CD4-positive, alpha-beta T cell (primary cell): ENCODE results near the gene ZFP90. TPM values are rescaled to one million over a fixed set of nuclear protein-coding genes. Genes with fewer than 3 reads are reported as not detected.
"Not testable (repeated sequence)": the region's sequence is repeated elsewhere in the genome, so short reads cannot be mapped to it uniquely, and the experiment has no call there.

Experiments used
- ATAC-seq: fragments of 200-7000 bp; cut with Tn5 transposase; one replicate; pipeline ENCODE4 v1.10.0; 2022; ENCODE audit warnings: mild to moderate bottlenecking; ENCODE audit not compliant: poor library complexity
- CTCF ChIA-PET: fragments of 350-600 bp; sonication (Branson Sonifier 250); formaldehyde crosslinking; loops from one replicate; lab custom pipeline; 2021; ENCODE audit warnings: antibody characterized with exemption, inconsistent platforms; lab: Charles Lee
- POLR2A ChIA-PET: fragments of 350-600 bp; sonication (Branson Sonifier 250); formaldehyde crosslinking; loops from one replicate; lab custom pipeline; 2021; ENCODE audit warnings: antibody characterized with exemption, inconsistent platforms; lab: Charles Lee
- DNase-seq, 14 experiments: peaks; one replicate each; pipeline ENCODE4 v3.0.0-alpha.2; 2013 to 2020; ENCODE audit warnings: mixed read lengths in 2 of 14
- H3K27ac ChIP-seq, 2 donors: one replicate each; pipeline versions ENCODE4 v1.5.1 to v1.7.0; 2013; ENCODE audit warnings: low read length in 2 of 2, low read depth in 1 of 2, mild to moderate bottlenecking in 1 of 2
- H3K27me3 ChIP-seq, 2 experiments: 1 replicate in 1 of 2; 2 replicates in 1 of 2; pipeline versions ENCODE4 v1.6.1 to v1.7.0; 2013; ENCODE audit warnings: low read length in 2 of 2, control low read depth in 1 of 2, mild to moderate bottlenecking in 1 of 2, moderate library complexity in 1 of 2; ENCODE audit not compliant: insufficient read depth in 2 of 2, control insufficient read depth in 1 of 2
- H3K36me3 ChIP-seq: one replicate; pipeline ENCODE4 v1.6.1; 2013; ENCODE audit warnings: low read length, control low read depth; ENCODE audit not compliant: insufficient read depth
- H3K4me1 ChIP-seq: one replicate; pipeline ENCODE4 v1.6.1; 2013; ENCODE audit warnings: low read length, control low read depth; ENCODE audit not compliant: insufficient read depth
- H3K4me3 ChIP-seq: one replicate; pipeline ENCODE4 v1.5.1; 2013; ENCODE audit warnings: mild to moderate bottlenecking, low read length, moderate library complexity
- H3K9me3 ChIP-seq, 2 experiments: 1 replicate in 1 of 2; 2 replicates in 1 of 2; pipeline versions ENCODE4 v1.6.1 to v1.7.0; 2013; ENCODE audit warnings: low read length in 2 of 2, mild to moderate bottlenecking in 2 of 2, control low read depth in 1 of 2, moderate library complexity in 1 of 2; ENCODE audit not compliant: control insufficient read depth in 1 of 2, insufficient read depth in 1 of 2
- H3K27ac Mint-ChIP-seq: one replicate; pipeline ENCODE4 v1.8.0; 2020; ENCODE audit warnings: mixed read lengths
- H3K27me3 Mint-ChIP-seq: one replicate; pipeline ENCODE4 v1.8.0; 2021; ENCODE audit warnings: mixed read lengths
- H3K36me3 Mint-ChIP-seq: one replicate; pipeline ENCODE4 v1.8.0; 2021; ENCODE audit warnings: low read depth, mixed read lengths
- H3K4me1 Mint-ChIP-seq: one replicate; pipeline ENCODE4 v1.8.0; 2021; ENCODE audit warnings: low read depth, mixed read lengths
- H3K4me3 Mint-ChIP-seq: one replicate; pipeline ENCODE4 v1.8.0; 2020; ENCODE audit warnings: mild to moderate bottlenecking, mixed read lengths
- H3K9me3 Mint-ChIP-seq: one replicate; pipeline ENCODE4 v1.8.0; 2020; ENCODE audit warnings: mixed read lengths
- intact Hi-C, 2 experiments: fragments of 100-400 bp; cut with DNase I in 1 of 2; cut with micrococcal nuclease in 1 of 2; formaldehyde crosslinking; loops; one replicate each; pipeline versions ENCODE4 v1.15.1 to v1.9.0; 2023 to 2025; cut with DNase I, micrococcal nuclease
- total RNA-seq, 174 experiments: library from RNA in 2 of 174; stranded (reverse) in 2 of 174; gene quantifications; one replicate each; pipeline ENCODE4 v1.2.3 and lab custom pipeline; 2021 to 2026
- TF ChIP-seq, protein P1 (sequence below): fragments of 200-600 bp; IDR thresholded peaks from one replicate; pipeline ENCODE4 v1.8.0; 2022; ENCODE audit warnings: antibody characterized with exemption, mild to moderate bottlenecking

The ZFP90 gene
- total RNA-seq, 2 experiments from 2014 or later: 23.3 to 24.3 TPM

DNA sequence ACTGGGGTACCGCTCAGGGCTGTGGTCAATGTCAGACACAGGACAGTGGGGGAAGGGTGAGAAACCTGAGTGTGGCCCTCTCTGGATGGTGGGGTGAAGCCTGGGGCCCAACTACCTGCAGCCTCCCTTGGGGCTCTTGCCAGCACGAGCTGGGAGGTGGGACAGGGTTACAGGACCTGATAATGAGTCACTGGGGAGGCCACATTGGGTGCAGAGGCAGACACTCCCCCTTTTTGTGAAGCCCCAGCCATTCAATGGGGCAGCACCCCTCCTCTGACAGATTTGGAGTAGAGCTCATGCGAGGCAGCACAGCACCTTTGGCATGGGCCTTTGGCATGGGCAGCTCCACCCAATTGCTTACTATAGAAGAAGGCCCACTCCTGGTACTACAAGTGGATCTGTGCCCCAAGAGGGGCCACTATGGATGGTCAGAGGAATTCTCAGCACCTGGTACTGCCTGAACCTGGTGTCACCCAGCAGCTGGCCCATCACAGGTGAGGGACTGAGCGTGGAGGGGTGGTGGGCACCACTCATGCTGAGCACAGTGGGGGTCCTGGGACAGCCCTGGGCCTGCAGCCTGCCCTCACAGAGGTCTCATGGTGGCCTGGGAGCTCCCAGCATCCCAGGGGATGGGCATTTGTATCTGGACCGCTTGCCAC is 45.5 kb upstream of the ZFP90 start:
- TF ChIP-seq, protein P1, sequence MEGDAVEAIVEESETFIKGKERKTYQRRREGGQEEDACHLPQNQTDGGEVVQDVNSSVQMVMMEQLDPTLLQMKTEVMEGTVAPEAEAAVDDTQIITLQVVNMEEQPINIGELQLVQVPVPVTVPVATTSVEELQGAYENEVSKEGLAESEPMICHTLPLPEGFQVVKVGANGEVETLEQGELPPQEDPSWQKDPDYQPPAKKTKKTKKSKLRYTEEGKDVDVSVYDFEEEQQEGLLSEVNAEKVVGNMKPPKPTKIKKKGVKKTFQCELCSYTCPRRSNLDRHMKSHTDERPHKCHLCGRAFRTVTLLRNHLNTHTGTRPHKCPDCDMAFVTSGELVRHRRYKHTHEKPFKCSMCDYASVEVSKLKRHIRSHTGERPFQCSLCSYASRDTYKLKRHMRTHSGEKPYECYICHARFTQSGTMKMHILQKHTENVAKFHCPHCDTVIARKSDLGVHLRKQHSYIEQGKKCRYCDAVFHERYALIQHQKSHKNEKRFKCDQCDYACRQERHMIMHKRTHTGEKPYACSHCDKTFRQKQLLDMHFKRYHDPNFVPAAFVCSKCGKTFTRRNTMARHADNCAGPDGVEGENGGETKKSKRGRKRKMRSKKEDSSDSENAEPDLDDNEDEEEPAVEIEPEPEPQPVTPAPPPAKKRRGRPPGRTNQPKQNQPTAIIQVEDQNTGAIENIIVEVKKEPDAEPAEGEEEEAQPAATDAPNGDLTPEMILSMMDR: no peak
- CTCF ChIA-PET: no interaction called here
- no peak for DNase-seq

GRCh38 chr16:68494261-68494660 is 44.8 kb upstream of the ZFP90 start:
- H3K27me3 Mint-ChIP-seq, H3K27ac ChIP-seq, intact Hi-C loops, H3K36me3 ChIP-seq, DNase-seq, CTCF ChIA-PET, POLR2A ChIA-PET, H3K27me3 ChIP-seq, H3K9me3 Mint-ChIP-seq, ATAC-seq, H3K4me1 ChIP-seq, H3K27ac Mint-ChIP-seq, H3K36me3 Mint-ChIP-seq, H3K4me3 ChIP-seq, H3K4me3 Mint-ChIP-seq, H3K4me1 Mint-ChIP-seq: not testable (repeated sequence)
- peaks cover 0 to 11% of the 10 kb centered on the region in 2 experiments for H3K9me3 ChIP-seq

More for the DNA sequence above, 45.5 kb upstream of the ZFP90 start:
- ATAC-seq: no peak
- Histone ChIP-seq H3K27ac (no peak overlapping the region), H3K4me3 (no peak overlapping the region), H3K36me3 (no peaks in the 10 kb centered on the region), H3K27me3 (no peaks in the 10 kb centered on the region), H3K4me1 (no peaks in the 10 kb centered on the region), H3K9me3 (peaks cover 0 to 11% of the 10 kb centered on the region in 2 experiments)
- POLR2A ChIA-PET: no interaction called here
- Mint-ChIP-seq H3K9me3 (no peaks in the 10 kb centered on the region), H3K4me1 (no peaks in the 10 kb centered on the region), H3K27ac (no peak overlapping the region), H3K27me3 (no peaks in the 10 kb centered on the region), H3K4me3 (no peak overlapping the region), H3K36me3 (no peaks in the 10 kb centered on the region)
- intact Hi-C loops: no loop called here

- no peak for DNase-seq
- ChIA-PET CTCF (no interaction called here), POLR2A (no interaction called here)
- no peaks in the 10 kb centered on the region for H3K27me3 Mint-ChIP-seq
- H3K4me1 ChIP-seq: peaks cover 3% of the 10 kb centered on the region
- H3K9me3 ChIP-seq: peaks cover 0 to 11% of the 10 kb centered on the region in 2 experiments
- H3K4me3 ChIP-seq: no peak overlapping the region
- no peaks in the 10 kb centered on the region for H3K36me3 ChIP-seq
- H3K27me3 ChIP-seq: no peaks in the 10 kb centered on the region
- TF ChIP-seq, protein P1: no peak
- H3K36me3 Mint-ChIP-seq: no peaks in the 10 kb centered on the region
- no peak for ATAC-seq
- H3K4me1 Mint-ChIP-seq: peaks cover 4% of the 10 kb centered on the region
- intact Hi-C loops: no loop called here
- H3K27ac ChIP-seq: no peak overlapping the region
- H3K27ac Mint-ChIP-seq: no peak overlapping the region
- H3K4me3 Mint-ChIP-seq: no peak overlapping the region
- no peaks in the 10 kb centered on the region for H3K9me3 Mint-ChIP-seq
These were observed 42.4 kb upstream of the ZFP90 start for GRCh38 chr16:68496689-68497088.

GRCh38 chr16:68499006-68499405 is 40.1 kb upstream of the ZFP90 start:
- ATAC-seq: no peak
- Mint-ChIP-seq H3K27ac (no peak overlapping the region), H3K27me3 (no peaks in the 10 kb centered on the region), H3K4me1 (peaks cover 4% of the 10 kb centered on the region), H3K36me3 (no peaks in the 10 kb centered on the region), H3K9me3 (no peaks in the 10 kb centered on the region), H3K4me3 (no peak overlapping the region)
- intact Hi-C loops: no loop called here
- Histone ChIP-seq H3K27ac (no peak overlapping the region), H3K4me3 (no peak overlapping the region), H3K4me1 (peaks cover 3% of the 10 kb centered on the region), H3K27me3 (no peaks in the 10 kb centered on the region), H3K36me3 (no peaks in the 10 kb centered on the region), H3K9me3 (no peaks in the 10 kb centered on the region)
- DNase-seq: no peak
- ChIA-PET CTCF (no interaction called here), POLR2A (interaction anchor here (1.4 kb wide), 1 partner anchor 82 kb away, joined by 3 read pairs; no protein-coding TSS in a partner anchor)
- TF ChIP-seq, protein P1: no peak
